Neural progenitor cell (in vitro differentiated cells): ENCODE data around the gene PSEN2.

ENCODE experiments used
- CTCF ChIP-seq: fragments of 200-600 bp; sonication (generic); IDR thresholded peaks from 2 replicates; pipeline ENCODE4 v1.5.1; 2017; ENCODE audit warnings: antibody characterized with exemption, mild to moderate bottlenecking
- EZH2 ChIP-seq: fragments of 200-600 bp; sonication (generic); IDR thresholded peaks from 2 replicates; pipeline ENCODE4 v1.6.1; 2017; ENCODE audit warnings: antibody characterized with exemption, mild to moderate bottlenecking, moderate library complexity
- EZH2phosphoT487 ChIP-seq: fragments of 200-600 bp; sonication (generic); IDR thresholded peaks from 2 replicates; pipeline ENCODE4 v1.6.1; 2017; ENCODE audit warnings: antibody characterized with exemption

GRCh38 chr1:226945106-226945857 lies 74.9 kb downstream of the PSEN2 start:
- TF ChIP-seq EZH2 (no peak), CTCF (no peak), EZH2phosphoT487 (no peak)
